Thymus (tissue), 11 donors: ENCODE measurements around the gene HECW1. TPM values are rescaled to one million over a fixed set of nuclear protein-coding genes. Genes with fewer than 3 reads are reported as not detected.

Experiments
- DNase-seq, 9 donors: peaks; one replicate each; pipeline ENCODE4 v3.0.0-alpha.2; 2013; ENCODE audit warnings: low spot score in 9 of 9, low read depth in 6 of 9, missing footprints in 1 of 9
- H3K27ac ChIP-seq, 2 donors: one replicate each; pipeline ENCODE4 v1.5.1; 2013; ENCODE audit warnings: control low read depth in 1 of 2, low read depth in 1 of 2, low read length in 1 of 2, mild to moderate bottlenecking in 1 of 2, moderate library complexity in 1 of 2
- H3K27me3 ChIP-seq, 2 donors: one replicate each; pipeline ENCODE4 v1.5.1; 2013; ENCODE audit warnings: low read length in 1 of 2; ENCODE audit not compliant: control insufficient read depth in 2 of 2, insufficient read depth in 1 of 2
- H3K36me3 ChIP-seq, 2 donors: one replicate each; pipeline ENCODE4 v1.5.1; 2013; ENCODE audit warnings: low read length in 1 of 2, mild to moderate bottlenecking in 1 of 2, moderate library complexity in 1 of 2; ENCODE audit not compliant: control insufficient read depth in 2 of 2, insufficient read depth in 2 of 2
- H3K4me1 ChIP-seq, 2 donors: one replicate each; pipeline ENCODE4 v1.5.1; 2013; ENCODE audit warnings: low read length in 2 of 2; ENCODE audit not compliant: control insufficient read depth in 2 of 2, insufficient read depth in 2 of 2
- H3K4me3 ChIP-seq, 2 donors: one replicate each; pipeline ENCODE4 v1.5.1; 2013; ENCODE audit warnings: low read length in 2 of 2, control low read depth in 1 of 2, mild to moderate bottlenecking in 1 of 2
- H3K9me3 ChIP-seq, 2 donors: one replicate each; pipeline ENCODE4 v1.5.1; 2013; ENCODE audit warnings: low read length in 1 of 2, mild to moderate bottlenecking in 1 of 2; ENCODE audit not compliant: control insufficient read depth in 2 of 2, insufficient read depth in 1 of 2
- WGBS: extraction: QIAGEN DNeasy Blood & Tissue Kit; methylation state at CpG from one replicate; pipeline ENCODE4 v1.1.7; 2013; 5-methylcytosine and 5-hydroxymethylcytosine counted together
- polyA plus RNA-seq: library from polyadenylated mRNA; stranded (reverse); fragments of 200-250 nt; gene quantifications from one replicate; pipeline ENCODE4 v1.2.3, GENCODE V29; 2013
- total RNA-seq: library from RNA; stranded (reverse); fragments of 120-200 nt; gene quantifications from one replicate; pipeline ENCODE4 v1.2.4, GENCODE V29; 2013
- donor health status: healthy.

Gene HECW1
- total and polyA plus RNA-seq, 2 donors = 0.05 to 0.23 TPM

DNA sequence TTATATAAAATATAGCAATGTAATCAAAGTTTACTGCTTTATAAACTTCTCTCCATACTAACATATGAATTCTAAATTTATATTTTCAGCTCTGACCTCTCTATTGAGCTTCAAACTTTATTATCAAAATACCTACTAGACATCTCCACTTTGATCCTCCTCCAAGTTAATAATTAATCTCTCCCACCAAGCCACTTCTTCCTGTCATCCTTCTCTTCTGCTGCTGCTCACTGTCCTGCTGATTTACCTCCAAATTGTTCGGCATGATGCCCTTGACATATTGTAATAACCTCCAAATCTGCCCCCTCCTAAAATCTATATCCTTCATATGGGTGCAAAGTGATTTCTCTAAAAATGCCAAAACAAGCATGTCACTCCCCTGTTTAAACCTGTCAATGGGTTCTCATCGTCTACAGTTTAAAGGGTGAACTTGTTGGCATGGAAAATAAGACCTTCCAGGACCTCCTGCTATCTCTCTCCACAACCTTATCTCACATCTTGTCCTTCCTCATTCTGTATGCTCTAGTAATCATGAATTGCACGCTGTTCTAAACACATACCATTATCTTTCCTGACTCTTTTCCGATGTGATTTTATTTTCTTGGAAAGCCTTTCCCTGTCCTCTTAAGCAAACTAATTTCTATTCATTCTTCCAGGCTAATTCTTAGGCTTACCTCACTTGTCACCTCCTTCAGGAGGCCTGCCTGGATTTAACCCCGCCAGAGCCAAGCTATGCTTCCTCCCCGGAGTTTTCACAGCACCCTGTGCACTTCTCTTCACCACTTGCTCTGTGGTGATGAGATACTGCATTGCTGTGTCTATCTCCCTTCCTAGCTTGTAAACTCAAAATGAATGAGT lies 418.3 kb downstream of the HECW1 start:
- no peaks in the 10 kb centered on the region for H3K9me3 ChIP-seq
- WGBS = 86% methylated on average over 6 of the region's 6 CpGs
- H3K27me3 ChIP-seq = no peaks in the 10 kb centered on the region
- H3K36me3 ChIP-seq = no peaks in the 10 kb centered on the region
- no peak overlapping the region for H3K27ac ChIP-seq
- no peak overlapping the region for H3K4me3 ChIP-seq
- H3K4me1 ChIP-seq = no peaks in the 10 kb centered on the region
- DNase-seq = no peak

DNA sequence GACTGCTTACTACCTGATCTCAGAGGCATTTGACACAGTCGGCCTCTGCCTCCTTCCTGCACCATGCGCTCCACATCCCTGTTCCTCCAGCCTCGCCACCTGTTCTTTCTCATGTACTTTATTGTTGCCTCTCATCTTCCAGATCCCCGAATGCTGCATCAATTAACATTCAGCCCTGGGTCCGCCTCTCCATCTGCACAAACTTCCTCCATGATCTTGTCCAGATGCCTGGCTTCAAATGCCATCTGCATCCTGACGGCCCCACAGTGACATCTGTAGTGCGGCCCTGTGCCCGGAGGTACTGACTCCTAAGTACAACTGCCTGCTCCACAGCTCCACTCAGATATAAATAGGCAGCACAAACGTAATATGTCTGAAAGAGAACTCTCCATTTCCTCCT lies 419.3 kb downstream of the HECW1 start:
- Histone ChIP-seq H3K4me3 (no peak overlapping the region), H3K9me3 (no peaks in the 10 kb centered on the region), H3K36me3 (no peaks in the 10 kb centered on the region), H3K27ac (no peak overlapping the region), H3K4me1 (no peaks in the 10 kb centered on the region), H3K27me3 (no peaks in the 10 kb centered on the region)
- 83% methylated on average over 9 of the region's 9 CpGs for WGBS
- DNase-seq = no peak

DNA sequence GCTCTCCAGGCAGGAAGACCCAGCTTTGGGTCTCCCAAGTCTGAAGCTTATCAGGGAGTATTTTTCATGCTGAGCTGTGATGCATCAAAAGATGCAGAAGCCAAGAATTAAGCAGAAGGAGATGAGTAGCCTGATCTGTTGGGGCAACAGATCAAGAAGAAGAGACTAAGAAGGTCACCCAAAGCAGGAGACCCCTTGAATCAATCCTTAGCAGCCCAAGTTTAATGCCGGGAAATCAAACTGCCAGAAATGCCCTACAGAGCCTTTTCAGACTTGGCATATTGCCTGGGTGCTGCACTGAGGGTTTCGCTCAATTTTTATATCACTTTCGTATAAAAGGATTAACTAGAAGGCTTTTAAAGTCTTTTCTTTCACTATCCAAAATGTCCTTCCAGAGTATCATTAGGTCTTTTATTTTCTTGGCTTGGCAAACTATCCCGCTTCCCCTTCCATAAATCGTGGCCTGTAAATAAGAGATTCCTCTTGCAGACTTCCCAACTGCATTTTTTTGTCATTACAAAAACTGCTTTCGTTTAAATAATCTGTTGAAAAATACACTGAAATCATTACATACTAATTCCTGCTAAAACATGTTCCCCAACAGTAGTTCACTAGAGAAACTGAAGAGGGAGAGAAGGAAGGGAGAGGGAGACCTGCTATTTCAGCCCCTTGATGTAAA lies 421.5 kb downstream of the HECW1 start:
- Histone ChIP-seq H3K27me3 (no peaks in the 10 kb centered on the region), H3K9me3 (no peaks in the 10 kb centered on the region), H3K27ac (no peak overlapping the region), H3K4me3 (no peak overlapping the region), H3K4me1 (no peaks in the 10 kb centered on the region), H3K36me3 (no peaks in the 10 kb centered on the region)
- WGBS = 92% methylated on average over 6 of the region's 6 CpGs
- DNase-seq = no peak

DNA sequence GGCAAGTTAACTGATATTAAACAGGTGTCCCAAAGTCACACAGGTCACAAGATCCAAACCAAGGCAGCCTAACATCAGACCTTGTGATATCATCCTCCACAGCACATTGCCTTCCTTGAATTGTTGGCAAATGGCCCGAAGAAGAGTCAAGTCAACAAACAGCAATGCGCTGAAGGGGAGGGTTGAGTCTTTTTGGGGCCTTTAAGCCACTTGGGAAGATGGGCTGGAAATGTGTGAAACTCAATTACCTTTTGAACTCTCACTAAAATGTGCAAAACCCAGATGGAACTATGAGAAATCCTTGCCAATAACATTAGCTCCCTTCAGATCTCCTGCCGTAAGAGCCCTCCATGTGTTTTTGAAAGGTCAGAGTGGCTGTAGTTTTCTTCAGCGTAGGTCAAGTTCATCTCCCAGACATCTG lies 422.6 kb downstream of the HECW1 start:
- no peak overlapping the region for H3K27ac ChIP-seq
- H3K36me3 ChIP-seq = no peaks in the 10 kb centered on the region
- no peaks in the 10 kb centered on the region for H3K27me3 ChIP-seq
- no peak overlapping the region for H3K4me3 ChIP-seq
- WGBS = 96% methylated on average over 4 of the region's 4 CpGs
- no peak for DNase-seq
- H3K9me3 ChIP-seq = no peaks in the 10 kb centered on the region
- H3K4me1 ChIP-seq = no peaks in the 10 kb centered on the region

DNA sequence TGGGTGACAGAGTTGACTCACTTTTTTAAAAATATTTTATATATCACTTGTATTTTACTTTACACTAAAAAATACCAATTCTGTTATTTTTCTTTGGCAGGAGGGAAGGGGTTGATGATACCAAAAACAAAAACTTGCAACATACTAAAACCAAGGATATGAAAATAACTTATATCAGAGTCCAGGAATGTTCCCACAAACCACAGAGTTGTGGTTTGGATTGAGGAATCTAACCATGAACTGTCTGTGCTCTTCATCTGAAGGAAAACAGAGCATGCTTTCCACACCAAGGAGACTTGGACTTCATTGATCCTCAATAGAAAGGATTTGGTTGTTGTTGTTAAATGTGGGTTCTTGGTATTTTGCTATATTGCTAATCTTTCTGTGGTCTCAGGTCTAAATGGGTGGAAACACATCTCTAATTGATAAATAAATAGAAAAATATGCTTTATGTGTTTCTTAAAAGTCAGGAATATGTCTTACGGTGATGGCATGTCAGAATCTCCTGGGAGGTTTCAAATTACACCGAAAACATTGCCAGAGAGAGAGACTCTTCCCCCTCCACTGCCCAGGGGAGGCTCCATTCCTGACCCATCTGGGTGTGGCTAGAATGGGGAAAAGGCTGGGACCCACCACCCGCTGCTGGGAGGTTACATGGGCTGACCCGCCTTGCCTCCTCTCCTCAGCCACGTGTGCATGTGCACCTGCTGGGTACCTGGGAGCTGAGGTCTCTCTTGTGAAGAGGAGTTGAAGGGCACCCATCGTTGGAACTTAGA lies 423.6 kb downstream of the HECW1 start:
- H3K27ac ChIP-seq = no peak overlapping the region
- no peaks in the 10 kb centered on the region for H3K9me3 ChIP-seq
- 92% methylated on average over 6 of the region's 6 CpGs for WGBS
- H3K4me3 ChIP-seq = no peak overlapping the region
- no peaks in the 10 kb centered on the region for H3K4me1 ChIP-seq
- no peaks in the 10 kb centered on the region for H3K27me3 ChIP-seq
- H3K36me3 ChIP-seq = no peaks in the 10 kb centered on the region
- DNase-seq = no peak

DNA sequence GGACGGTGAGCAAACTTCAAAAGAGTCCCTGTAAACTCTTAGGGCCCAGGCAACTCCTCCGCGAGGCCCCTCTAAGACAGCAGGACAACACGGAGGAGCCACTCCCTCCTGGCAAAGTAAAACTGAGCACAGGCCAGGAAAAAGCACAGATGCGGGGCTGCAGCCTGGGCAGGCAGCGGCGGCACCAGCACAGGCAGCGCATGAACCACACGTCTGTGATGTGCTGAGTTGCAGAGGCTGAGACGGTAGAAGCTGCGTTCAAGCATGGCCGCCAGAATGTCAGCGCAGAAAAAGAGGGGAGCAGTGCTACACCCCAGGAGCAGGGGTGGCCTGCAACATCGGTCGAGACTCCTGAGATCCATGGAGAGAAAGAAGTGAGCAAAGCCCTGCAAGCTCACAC lies 424.3 kb downstream of the HECW1 start:
- Histone ChIP-seq H3K9me3 (no peaks in the 10 kb centered on the region), H3K27ac (no peak overlapping the region), H3K27me3 (no peaks in the 10 kb centered on the region), H3K36me3 (no peaks in the 10 kb centered on the region), H3K4me1 (no peaks in the 10 kb centered on the region), H3K4me3 (no peak overlapping the region)
- no peak for DNase-seq
- WGBS = 94% methylated on average over 15 of the region's 15 CpGs

DNA sequence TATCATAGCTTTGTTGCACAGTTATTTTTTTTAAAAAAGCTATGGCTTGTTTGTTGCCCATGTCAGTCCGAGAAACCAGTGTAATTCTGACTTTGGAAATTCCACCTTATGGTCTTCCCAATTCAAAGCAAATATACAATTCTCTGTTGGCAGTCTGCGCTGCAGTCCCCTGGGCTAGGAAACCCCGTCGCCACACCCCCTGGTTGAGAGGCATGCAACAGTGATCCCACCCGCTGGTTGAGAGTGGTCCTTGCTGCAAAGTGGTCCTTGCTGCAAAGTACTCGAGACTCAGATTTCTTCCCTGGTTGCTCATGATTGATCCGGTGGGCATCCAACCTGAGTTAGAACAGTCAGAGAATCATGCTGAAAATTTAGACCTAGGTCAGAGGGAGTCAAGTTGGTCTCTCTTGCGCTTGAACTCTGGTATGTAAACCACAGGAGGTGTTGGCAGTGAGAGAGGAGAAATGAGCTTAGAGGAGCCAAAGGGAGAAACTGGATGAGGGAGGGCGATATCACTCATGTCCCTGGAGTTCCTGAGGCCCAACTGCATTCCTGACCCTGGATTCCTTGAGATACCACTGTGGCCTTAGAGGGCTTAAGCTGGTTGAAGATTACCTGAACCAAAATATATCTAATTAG lies 425.4 kb downstream of the HECW1 start:
- Histone ChIP-seq H3K4me3 (no peak overlapping the region), H3K4me1 (no peaks in the 10 kb centered on the region), H3K36me3 (no peaks in the 10 kb centered on the region), H3K27ac (no peak overlapping the region), H3K27me3 (no peaks in the 10 kb centered on the region), H3K9me3 (no peaks in the 10 kb centered on the region)
- 92% methylated on average over 9 of the region's 9 CpGs for WGBS
- DNase-seq = no peak

DNA sequence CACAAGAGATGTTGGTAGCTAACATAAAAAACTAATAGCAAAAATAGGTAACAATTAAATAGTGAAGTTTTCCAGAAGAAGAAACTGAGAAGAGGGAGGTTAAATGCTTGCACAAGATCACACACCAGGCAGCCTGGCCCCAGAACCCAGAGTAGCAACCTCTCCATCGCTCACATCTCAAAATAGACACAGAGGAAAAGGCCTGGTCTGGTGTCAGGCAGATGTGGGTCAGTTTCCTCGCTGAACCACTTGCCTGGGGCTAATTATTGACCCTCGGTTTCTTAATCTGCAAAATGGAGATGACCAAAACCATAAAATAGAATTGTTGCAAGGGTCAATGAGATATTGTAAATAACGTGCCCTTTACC lies 425.9 kb downstream of the HECW1 start:
- H3K27ac ChIP-seq = no peak overlapping the region
- no peak for DNase-seq
- H3K36me3 ChIP-seq = no peaks in the 10 kb centered on the region
- H3K27me3 ChIP-seq = no peaks in the 10 kb centered on the region
- H3K9me3 ChIP-seq = no peaks in the 10 kb centered on the region
- WGBS = 95% methylated on average over 4 of the region's 4 CpGs
- H3K4me3 ChIP-seq = no peak overlapping the region
- no peaks in the 10 kb centered on the region for H3K4me1 ChIP-seq
